ENCODE data around the gene TMEM47.

Gene TMEM47

GRCh38 chrX:34656842-34657725 is at the start of gene TMEM47:
Gene TMEM47 (minus strand): TSS chrX:34657285. CDS start chrX:34657029, 256 bp downstream.
- peak within 1 kb of the TSS; percentile 58 for H3K4me3 ChIP-seq (ENCODE audit: low read length)
- no peak for DNase-seq (ENCODE audit: low read depth)
- TF ChIP-seq CTCF (conservative IDR thresholded peaks at IDR 0.05; ENCODE audit: low read depth, low read length), result no peak

- H3K4me3 ChIP-seq (ENCODE audit: low read length), result no peak overlapping the region
- TF ChIP-seq CTCF (conservative IDR thresholded peaks at IDR 0.05; ENCODE audit: low read depth, low read length), result no peak
- DNase-seq (ENCODE audit: low read depth), result no peak
These were observed 30.0 kb upstream of the TMEM47 start for GRCh38 chrX:34687095-34687494.

- TF ChIP-seq CTCF (conservative IDR thresholded peaks at IDR 0.05; ENCODE audit: low read depth, low read length), result no peak
- H3K4me3 ChIP-seq (ENCODE audit: low read length), result no peak overlapping the region
- DNase-seq (ENCODE audit: low read depth), result no peak
These were observed 2.5 kb upstream of the TMEM47 start for GRCh38 chrX:34659575-34659974.

- DNase-seq (ENCODE audit: low read depth), result no peak
- H3K4me3 ChIP-seq (ENCODE audit: low read length), result no peak overlapping the region
- TF ChIP-seq CTCF (conservative IDR thresholded peaks at IDR 0.05; ENCODE audit: low read depth, low read length), result no peak
These were observed 1.2 kb upstream of the TMEM47 start for GRCh38 chrX:34658326-34658725.

GRCh38 chrX:34657726-34658070 is 613 bp upstream of the TMEM47 start:
- no peak for DNase-seq (ENCODE audit: low read depth)
- TF ChIP-seq CTCF (conservative IDR thresholded peaks at IDR 0.05; ENCODE audit: low read depth, low read length), result no peak
- H3K4me3 ChIP-seq (ENCODE audit: low read length), result peak overlapping the region; percentile 58

GRCh38 chrX:34656467-34656841 is 631 bp downstream of the TMEM47 start:
- DNase-seq (ENCODE audit: low read depth), result no peak
- no peak for TF ChIP-seq CTCF (conservative IDR thresholded peaks at IDR 0.05; ENCODE audit: low read depth, low read length)
- H3K4me3 ChIP-seq (ENCODE audit: low read length), result peak overlapping the region; percentile 57
